ENCODE measurements around the gene ABCC9.
A peak's percentile ranks its signal among the peaks of the same experiment; 100 is the strongest.

The ABCC9 gene

DNA sequence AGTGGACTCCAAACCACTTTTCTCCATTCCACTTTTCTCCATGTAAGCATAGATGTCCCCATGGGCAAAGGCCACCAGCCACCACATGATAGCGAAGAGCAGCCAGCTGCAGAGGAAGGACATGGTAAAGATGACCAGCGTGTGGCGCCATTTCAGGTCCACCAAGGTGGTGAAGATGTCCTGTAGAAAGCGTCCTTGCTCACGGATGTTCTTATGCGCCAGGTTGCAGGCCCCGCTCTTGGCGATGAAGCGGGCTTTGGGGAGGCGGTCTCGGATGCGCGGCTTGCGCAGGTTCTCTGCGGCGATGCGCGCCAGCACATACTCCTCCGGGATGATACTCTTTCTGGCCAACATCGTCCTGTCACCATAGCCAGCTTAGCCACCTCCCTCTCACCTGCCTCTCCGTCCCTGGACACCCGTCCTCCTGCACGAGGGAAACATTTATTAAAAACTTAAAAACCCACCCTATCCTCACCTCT, 167.9 kb downstream of the ABCC9 start:
- peak; percentile 39 for DNase-seq (ENCODE audit: extremely low spot score)
- TF ChIP-seq LEF1 (IDR thresholded peaks at IDR 0.05; ENCODE audit: borderline replicate concordance) (no peak), HDGF (IDR thresholded peaks at IDR 0.05; ENCODE audit: borderline replicate concordance) (no peak), PKNOX1 (IDR thresholded peaks at IDR 0.05) (no peak), FOXA1 (IDR thresholded peaks at IDR 0.05) (no peak), ZNF384 (IDR thresholded peaks at IDR 0.05) (no peak), BHLHE40 (IDR thresholded peaks at IDR 0.05; ENCODE audit: borderline replicate concordance) (no peak), CTBP1 (IDR thresholded peaks at IDR 0.05; ENCODE audit: borderline replicate concordance) (no peak), FOXM1 (IDR thresholded peaks at IDR 0.05; ENCODE audit: borderline replicate concordance) (no peak), ELF4 (IDR thresholded peaks at IDR 0.05) (no peak), FOXK2 (IDR thresholded peaks at IDR 0.05) (no peak), ARNT (IDR thresholded peaks at IDR 0.05) (no peak), L3MBTL2 (conservative IDR thresholded peaks at IDR 0.05) (no peak)
- ChIA-PET CTCF (interaction anchor here (0.6 to 3.7 kb wide), 7 partner anchors 10 to 217 kb away, joined by 3 to 14 read pairs (median 4); no protein-coding TSS in a partner anchor), POLR2A (interaction anchor here (1.2 to 1.3 kb wide), 2 partner anchors 115 to 851 kb away, joined by 3 to 4 read pairs; partner anchors contain the start of genes ETNK1 and LDHB)

DNA sequence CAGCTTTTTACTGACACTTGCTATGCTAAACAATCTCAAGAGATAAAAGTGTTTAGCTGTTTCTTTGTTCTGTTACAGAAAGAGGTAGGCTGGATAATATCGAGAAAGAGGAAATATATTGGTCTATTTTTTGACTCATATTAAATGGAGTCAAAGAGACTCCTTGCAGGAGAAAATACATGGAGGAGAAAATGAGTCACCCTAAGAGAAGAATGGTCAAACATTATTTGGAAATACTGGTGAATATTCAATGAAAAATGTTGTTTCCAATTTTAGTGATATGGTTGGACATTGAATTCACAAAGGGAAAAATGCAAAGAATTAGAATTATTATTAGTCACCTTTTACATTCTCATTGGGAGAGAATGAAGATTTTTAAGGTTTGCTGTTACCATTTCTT, 169.9 kb downstream of the ABCC9 start:
- POLR2A ChIA-PET: no interaction called here
- CTCF ChIA-PET: interaction anchor here (0.6 kb wide), 1 partner anchor 73 kb away, joined by 4 read pairs; no protein-coding TSS in a partner anchor
- DNase-seq (ENCODE audit: extremely low spot score): no peak
- no peak for TF ChIP-seq SP1 (IDR thresholded peaks at IDR 0.05)
- TF ChIP-seq CTBP1 (IDR thresholded peaks at IDR 0.05; ENCODE audit: borderline replicate concordance): no peak
- TF ChIP-seq SUZ12 (IDR thresholded peaks at IDR 0.05): no peak
- TF ChIP-seq L3MBTL2 (conservative IDR thresholded peaks at IDR 0.05): no peak
- TF ChIP-seq LEF1 (IDR thresholded peaks at IDR 0.05; ENCODE audit: borderline replicate concordance): no peak
- TF ChIP-seq ELF4 (IDR thresholded peaks at IDR 0.05): no peak
- TF ChIP-seq PKNOX1 (IDR thresholded peaks at IDR 0.05): no peak
- TF ChIP-seq ARNT (IDR thresholded peaks at IDR 0.05): no peak
- TF ChIP-seq NFRKB (IDR thresholded peaks at IDR 0.05): no peak
- no peak for TF ChIP-seq FOXM1 (IDR thresholded peaks at IDR 0.05; ENCODE audit: borderline replicate concordance)
- TF ChIP-seq BHLHE40 (IDR thresholded peaks at IDR 0.05; ENCODE audit: borderline replicate concordance): no peak
- TF ChIP-seq FOXK2 (IDR thresholded peaks at IDR 0.05): no peak
- no peak for TF ChIP-seq TARDBP (IDR thresholded peaks at IDR 0.05)
- TF ChIP-seq FOXA1 (IDR thresholded peaks at IDR 0.05): no peak
- no peak for TF ChIP-seq ZNF384 (IDR thresholded peaks at IDR 0.05)

- POLR2A ChIA-PET: no interaction called here
- no peak for TF ChIP-seq TARDBP (IDR thresholded peaks at IDR 0.05)
- TF ChIP-seq LEF1 (IDR thresholded peaks at IDR 0.05; ENCODE audit: borderline replicate concordance): no peak
- no peak for TF ChIP-seq L3MBTL2 (conservative IDR thresholded peaks at IDR 0.05)
- TF ChIP-seq FOXA1 (IDR thresholded peaks at IDR 0.05): no peak
- no peak for TF ChIP-seq PKNOX1 (IDR thresholded peaks at IDR 0.05)
- CTCF ChIA-PET: no interaction called here
- no peak for DNase-seq (ENCODE audit: extremely low spot score)
These were observed 171.9 kb downstream of the ABCC9 start for GRCh38 chr12:21769307-21769706.

GRCh38 chr12:21766403-21766802, 174.8 kb downstream of the ABCC9 start:
- no peak for TF ChIP-seq ZNF384 (IDR thresholded peaks at IDR 0.05)
- no peak for TF ChIP-seq CTBP1 (IDR thresholded peaks at IDR 0.05; ENCODE audit: borderline replicate concordance)
- TF ChIP-seq SP1 (IDR thresholded peaks at IDR 0.05): no peak
- TF ChIP-seq SUZ12 (IDR thresholded peaks at IDR 0.05): no peak
- no peak for TF ChIP-seq FOXM1 (IDR thresholded peaks at IDR 0.05; ENCODE audit: borderline replicate concordance)
- POLR2A ChIA-PET: no interaction called here
- no peak for DNase-seq (ENCODE audit: extremely low spot score)
- CTCF ChIA-PET: no interaction called here

DNA sequence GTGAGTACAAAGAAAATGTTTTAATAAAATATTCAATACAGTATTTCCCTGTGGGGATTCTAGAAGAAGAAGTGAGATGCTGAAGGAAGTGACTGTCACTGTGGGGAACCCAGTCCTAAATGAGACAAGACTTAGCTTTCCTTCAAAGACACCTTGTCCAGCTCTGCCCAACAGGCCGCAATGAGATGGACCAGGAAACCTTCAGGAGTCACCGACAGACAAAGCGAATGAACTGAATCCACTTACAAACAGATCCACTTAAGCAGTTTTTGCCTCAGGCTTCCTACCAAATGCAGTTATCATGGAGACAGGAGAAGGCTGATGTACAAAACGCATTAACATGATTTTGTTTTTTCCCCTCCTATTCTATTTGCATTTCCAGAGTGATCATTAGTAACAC, 176.3 kb downstream of the ABCC9 start:
- CTCF ChIA-PET: no interaction called here

More for the DNA sequence above, 176.3 kb downstream of the ABCC9 start:
- TF ChIP-seq PKNOX1 (IDR thresholded peaks at IDR 0.05) (no peak), FOXK2 (IDR thresholded peaks at IDR 0.05) (no peak), CTBP1 (IDR thresholded peaks at IDR 0.05; ENCODE audit: borderline replicate concordance) (no peak), ELF4 (IDR thresholded peaks at IDR 0.05) (no peak), L3MBTL2 (conservative IDR thresholded peaks at IDR 0.05) (no peak), NFRKB (IDR thresholded peaks at IDR 0.05) (no peak), HDGF (IDR thresholded peaks at IDR 0.05; ENCODE audit: borderline replicate concordance) (no peak), ZNF384 (IDR thresholded peaks at IDR 0.05) (no peak)
- POLR2A ChIA-PET: interaction anchor here (0.5 to 0.6 kb wide), 2 partner anchors 173 to 176 kb away, joined by 3 read pairs; no protein-coding TSS in a partner anchor
- DNase-seq (ENCODE audit: extremely low spot score): no peak

All from HEK293T (cell line).